GM04504 (cell line): ENCODE data around the gene GCNA.
"Not testable (repeated sequence)": the region's sequence is repeated elsewhere in the genome, so short reads cannot be mapped to it uniquely, and the experiment has no call there.

Experiments used
- DNase-seq: peaks from one replicate; pipeline ENCODE4 v3.0.0-alpha.2; 2012; ENCODE audit warnings: low read depth

GCNA gene

GRCh38 chrX:71563921-71564320, 14.3 kb upstream of the GCNA start:
- no peak for DNase-seq

- DNase-seq = no peak
These were observed 12.7 kb upstream of the GCNA start for GRCh38 chrX:71565474-71566041.

DNA sequence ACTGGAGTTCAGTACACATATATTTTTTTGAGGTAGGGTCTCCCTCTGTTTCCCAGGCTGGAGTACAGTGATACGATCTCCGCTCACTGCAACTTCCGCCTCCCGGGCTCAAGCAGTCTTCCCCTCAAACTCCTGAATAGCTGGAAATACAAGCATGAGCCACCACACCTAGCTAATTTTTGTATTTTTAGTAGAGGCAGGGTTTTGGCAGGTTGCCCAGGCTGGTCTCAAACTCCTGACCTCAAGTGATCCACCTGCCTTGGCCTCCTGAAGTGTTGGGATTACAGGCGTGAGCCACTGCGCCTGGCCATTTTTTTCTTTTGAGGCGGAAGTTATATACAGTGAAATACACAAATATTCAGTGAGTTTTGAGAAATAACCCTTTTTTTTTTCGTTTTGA, 6.8 kb upstream of the GCNA start:
- not testable (repeated sequence) for DNase-seq

- DNase-seq = no peak
These were observed 4.6 kb upstream of the GCNA start for GRCh38 chrX:71573590-71573989.

DNA sequence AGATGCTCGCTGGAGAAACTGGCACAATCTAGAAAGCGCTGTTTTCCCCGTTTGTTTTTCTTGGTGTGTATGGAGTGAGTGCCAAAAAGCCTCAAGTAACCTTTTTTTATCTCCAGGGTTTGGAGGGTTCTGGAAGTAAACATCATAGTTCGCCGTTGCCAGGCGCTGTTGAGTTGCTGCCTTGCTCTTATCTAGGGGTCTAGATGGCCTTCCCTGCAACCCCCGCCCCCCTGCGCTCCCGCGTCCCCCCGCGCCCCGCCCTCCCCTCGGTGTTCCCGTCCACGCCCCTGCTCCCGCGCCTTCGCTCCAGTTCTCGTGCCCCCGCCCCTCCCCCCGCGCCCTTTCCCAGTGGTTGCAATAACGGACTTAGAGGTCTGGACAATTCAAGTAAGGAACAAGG, 555 bp upstream of the GCNA start:
- no peak for DNase-seq

- no peak for DNase-seq
These were observed 1.1 kb downstream of the GCNA start for GRCh38 chrX:71579136-71579989.

- DNase-seq = no peak
These were observed 1.7 kb downstream of the GCNA start for GRCh38 chrX:71579990-71580380.

DNA sequence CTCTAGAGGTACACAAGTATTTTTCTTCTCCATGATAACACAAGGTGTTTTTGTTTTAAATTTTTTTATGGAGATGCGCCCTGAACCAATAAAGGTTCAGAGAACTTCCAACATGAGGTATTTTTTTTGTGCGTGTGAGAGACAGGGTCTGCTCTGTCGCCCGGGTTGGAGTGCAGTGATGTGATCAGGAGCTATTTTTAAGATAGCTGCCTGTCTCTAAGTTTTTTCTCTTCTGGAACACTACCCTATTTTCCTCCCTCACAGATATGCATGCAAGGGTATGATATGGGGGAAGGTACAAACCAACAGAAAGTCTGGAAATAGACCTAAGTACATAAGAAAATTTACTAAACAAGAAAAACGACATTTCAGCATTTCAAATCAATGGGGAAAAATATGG, 3.0 kb downstream of the GCNA start:
- no peak for DNase-seq

- DNase-seq = no peak
These were observed 8.7 kb downstream of the GCNA start for GRCh38 chrX:71586929-71587328.

GRCh38 chrX:71593210-71593609, 15.0 kb downstream of the GCNA start:
- DNase-seq = not testable (repeated sequence)

GRCh38 chrX:71599965-71600364, 21.7 kb downstream of the GCNA start:
- no peak for DNase-seq

GRCh38 chrX:71603618-71604017, 25.4 kb downstream of the GCNA start:
- DNase-seq = no peak

- no peak for DNase-seq
These were observed 25.9 kb downstream of the GCNA start for GRCh38 chrX:71604141-71604540.

GRCh38 chrX:71604796-71605568, 26.7 kb downstream of the GCNA start:
- no peak for DNase-seq

- DNase-seq = no peak
These were observed 28.4 kb downstream of the GCNA start for GRCh38 chrX:71606536-71607216.

DNA sequence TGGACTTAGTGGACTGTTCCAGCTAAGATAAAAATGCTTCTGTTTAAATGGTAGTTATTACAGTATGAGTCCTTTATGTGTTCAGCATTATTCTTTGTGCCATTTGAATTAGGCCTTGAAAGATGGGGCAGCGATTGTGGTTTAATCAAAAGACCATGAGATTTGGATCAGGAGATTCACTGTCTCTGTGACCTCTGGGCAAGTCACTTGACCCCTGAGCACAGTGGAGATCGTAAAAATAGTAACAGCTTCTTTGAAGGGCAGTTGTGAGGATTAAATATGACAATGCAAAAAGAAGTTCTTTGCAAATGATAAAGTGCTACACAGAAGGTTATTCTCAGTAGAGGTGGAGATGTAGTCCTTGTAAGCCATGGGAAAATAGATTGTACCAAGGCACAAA, 29.3 kb downstream of the GCNA start:
- no peak for DNase-seq

DNA sequence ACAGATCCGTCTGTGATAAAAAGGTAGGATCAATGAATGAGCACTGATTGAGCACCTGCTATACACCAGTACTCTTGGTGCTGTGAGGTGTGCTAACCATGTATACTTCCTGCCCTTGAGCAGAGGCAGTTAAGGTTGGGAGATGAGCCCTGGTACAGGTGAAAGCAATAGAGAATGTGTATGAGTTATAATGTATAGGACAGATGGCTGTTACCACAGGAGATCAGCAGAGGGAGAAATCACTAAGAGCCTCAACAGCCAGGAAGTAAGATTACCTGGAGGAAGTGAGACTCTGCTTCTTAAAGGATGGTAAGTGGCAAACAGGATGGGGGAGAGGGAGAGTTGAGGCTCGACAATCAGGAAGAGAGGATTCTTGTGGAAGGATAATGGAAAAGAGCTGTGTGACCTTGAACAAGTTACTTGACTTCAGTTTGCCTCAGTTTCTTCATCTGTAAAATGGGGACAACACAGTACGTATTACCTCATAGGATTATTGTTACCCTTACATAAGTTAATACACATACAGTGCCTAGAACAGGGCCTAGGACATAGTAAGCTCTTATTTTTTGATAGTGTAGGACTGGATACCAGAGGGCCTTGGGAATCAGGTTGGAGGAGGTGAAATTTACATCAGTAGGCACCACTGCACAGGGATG, 31.0 kb downstream of the GCNA start:
- no peak for DNase-seq

- DNase-seq = not testable (repeated sequence)
These were observed 33.5 kb downstream of the GCNA start for GRCh38 chrX:71611736-71612135.

GRCh38 chrX:71612256-71612655, 34.0 kb downstream of the GCNA start:
- DNase-seq = no peak

DNA sequence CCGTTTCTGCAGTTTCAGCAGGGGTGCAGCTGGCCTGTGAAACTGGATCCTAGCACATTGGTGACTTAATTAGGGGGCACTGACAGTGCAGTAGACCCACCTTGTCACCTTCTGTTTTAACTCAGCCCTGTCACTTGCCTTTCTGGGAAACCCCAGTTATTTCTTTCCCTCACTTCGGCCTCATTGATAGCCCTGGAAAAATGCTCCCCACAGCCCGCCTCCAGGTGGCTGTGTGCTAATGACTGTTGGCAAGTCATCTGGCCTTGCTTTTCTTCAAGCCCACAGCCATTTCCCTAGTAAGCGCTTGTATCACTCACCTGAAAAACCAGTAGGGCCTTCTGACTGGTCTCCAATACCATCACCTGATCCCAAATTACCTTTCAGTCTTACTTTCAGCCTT, 36.8 kb downstream of the GCNA start:
- DNase-seq = no peak

- DNase-seq = no peak
These were observed 37.7 kb downstream of the GCNA start for GRCh38 chrX:71615954-71616353.
